Astrocyte (in vitro differentiated cells and primary cell): ENCODE data around the gene C1GALT1.

Experiments
- CTCF ChIP-seq: IDR thresholded peaks from 2 replicates; pipeline ENCODE4 v1.5.1; 2011; ENCODE audit warnings: low read depth, mild to moderate bottlenecking, inconsistent platforms, low read length, moderate library complexity; ENCODE audit not compliant: insufficient read depth
- EZH2 ChIP-seq: IDR thresholded peaks from 2 replicates; pipeline ENCODE4 v1.6.1; 2012; ENCODE audit warnings: mild to moderate bottlenecking, low read length, inconsistent platforms; ENCODE audit not compliant: insufficient read depth

- TF ChIP-seq CTCF = no peak
- no peak for TF ChIP-seq EZH2
Measured at GRCh38 chr7:7254908-7255307, 72.6 kb downstream of the C1GALT1 start.
